ENCODE data around the gene ARAP3.

The ARAP3 gene

GRCh38 chr5:141669520-141669919 is 12.5 kb downstream of the ARAP3 start:
- WGBS, 2 experiments (ENCODE audit: insufficient coverage in 2 of 2): 84% methylated on average over 2 of the region's 4 CpGs; no CpG with 5 or more reads in 1 of the 2 experiments
- no peak overlapping the region for H3K27ac ChIP-seq (ENCODE audit: low read depth, low read length, severe bottlenecking)
- no peaks in the 10 kb centered on the region for H3K4me1 ChIP-seq (ENCODE audit: control insufficient read depth, insufficient read depth, low read length, poor library complexity, severe bottlenecking)
- H3K9me3 ChIP-seq (ENCODE audit: control insufficient read depth, low read length): no peaks in the 10 kb centered on the region
- peaks cover 71% of the 10 kb centered on the region for H3K36me3 ChIP-seq (ENCODE audit: control insufficient read depth, insufficient read depth, low read length)
- H3K4me3 ChIP-seq (ENCODE audit: extremely low read depth, insufficient read depth, low read length, poor library complexity, severe bottlenecking): no peak overlapping the region

- no peaks in the 10 kb centered on the region for H3K4me1 ChIP-seq (ENCODE audit: control insufficient read depth, insufficient read depth, low read length, poor library complexity, severe bottlenecking)
- 87 to 93% methylated on average over 3 to 5 of the region's 8 CpGs for WGBS, 2 experiments (ENCODE audit: insufficient coverage in 2 of 2)
- H3K36me3 ChIP-seq (ENCODE audit: control insufficient read depth, insufficient read depth, low read length): peaks cover 76% of the 10 kb centered on the region
- H3K9me3 ChIP-seq (ENCODE audit: control insufficient read depth, low read length): no peaks in the 10 kb centered on the region
- no peak overlapping the region for H3K27ac ChIP-seq (ENCODE audit: low read depth, low read length, severe bottlenecking)
- H3K4me3 ChIP-seq (ENCODE audit: extremely low read depth, insufficient read depth, low read length, poor library complexity, severe bottlenecking): no peak overlapping the region
Observed at GRCh38 chr5:141668601-141669265, 13.3 kb downstream of the ARAP3 start.

- Histone ChIP-seq H3K4me1 (ENCODE audit: control insufficient read depth, insufficient read depth, low read length, poor library complexity, severe bottlenecking) (no peaks in the 10 kb centered on the region), H3K4me3 (ENCODE audit: extremely low read depth, insufficient read depth, low read length, poor library complexity, severe bottlenecking) (no peak overlapping the region), H3K36me3 (ENCODE audit: control insufficient read depth, insufficient read depth, low read length) (peaks cover 78% of the 10 kb centered on the region), H3K9me3 (ENCODE audit: control insufficient read depth, low read length) (no peaks in the 10 kb centered on the region), H3K27ac (ENCODE audit: low read depth, low read length, severe bottlenecking) (no peak overlapping the region)
- 82 to 88% methylated on average over 11 to 16 of the region's 18 CpGs for WGBS, 2 experiments (ENCODE audit: insufficient coverage in 2 of 2)
Observed at GRCh38 chr5:141665995-141666940, 15.8 kb downstream of the ARAP3 start.

- no peak overlapping the region for H3K27ac ChIP-seq (ENCODE audit: low read depth, low read length, severe bottlenecking)
- H3K4me1 ChIP-seq (ENCODE audit: control insufficient read depth, insufficient read depth, low read length, poor library complexity, severe bottlenecking): no peaks in the 10 kb centered on the region
- WGBS, 2 experiments (ENCODE audit: insufficient coverage in 2 of 2): 40 to 54% methylated on average over 4 to 9 of the region's 13 CpGs
- H3K9me3 ChIP-seq (ENCODE audit: control insufficient read depth, low read length): no peaks in the 10 kb centered on the region
- H3K4me3 ChIP-seq (ENCODE audit: extremely low read depth, insufficient read depth, low read length, poor library complexity, severe bottlenecking): no peak overlapping the region
- peaks cover 75% of the 10 kb centered on the region for H3K36me3 ChIP-seq (ENCODE audit: control insufficient read depth, insufficient read depth, low read length)
Observed at GRCh38 chr5:141664733-141665461, 17.1 kb downstream of the ARAP3 start.

GRCh38 chr5:141663506-141663905 is 18.5 kb downstream of the ARAP3 start:
- 96% methylated on average over 3 to 5 of the region's 8 CpGs for WGBS, 2 experiments (ENCODE audit: insufficient coverage in 2 of 2)
- H3K27ac ChIP-seq (ENCODE audit: low read depth, low read length, severe bottlenecking): no peak overlapping the region
- H3K4me1 ChIP-seq (ENCODE audit: control insufficient read depth, insufficient read depth, low read length, poor library complexity, severe bottlenecking): no peaks in the 10 kb centered on the region

GRCh38 chr5:141662028-141662427 is 20.0 kb downstream of the ARAP3 start:
- 94% methylated on average over 7 to 15 of the region's 17 CpGs for WGBS, 2 experiments (ENCODE audit: insufficient coverage in 2 of 2)
- H3K4me1 ChIP-seq (ENCODE audit: control insufficient read depth, insufficient read depth, low read length, poor library complexity, severe bottlenecking): peaks cover 8% of the 10 kb centered on the region
- no peaks in the 10 kb centered on the region for H3K9me3 ChIP-seq (ENCODE audit: control insufficient read depth, low read length)
- no peak overlapping the region for H3K4me3 ChIP-seq (ENCODE audit: extremely low read depth, insufficient read depth, low read length, poor library complexity, severe bottlenecking)
- peaks cover 85% of the 10 kb centered on the region for H3K36me3 ChIP-seq (ENCODE audit: control insufficient read depth, insufficient read depth, low read length)
- no peak overlapping the region for H3K27ac ChIP-seq (ENCODE audit: low read depth, low read length, severe bottlenecking)

More at GRCh38 chr5:141663506-141663905, 18.5 kb downstream of the ARAP3 start:
- H3K9me3 ChIP-seq (ENCODE audit: control insufficient read depth, low read length): no peaks in the 10 kb centered on the region
- no peak overlapping the region for H3K4me3 ChIP-seq (ENCODE audit: extremely low read depth, insufficient read depth, low read length, poor library complexity, severe bottlenecking)
- H3K36me3 ChIP-seq (ENCODE audit: control insufficient read depth, insufficient read depth, low read length): peaks cover 75% of the 10 kb centered on the region

- 95% methylated on average over 7 of the region's 8 CpGs for WGBS, 2 experiments (ENCODE audit: insufficient coverage in 2 of 2)
- Histone ChIP-seq H3K36me3 (ENCODE audit: control insufficient read depth, insufficient read depth, low read length) (peaks cover 93% of the 10 kb centered on the region), H3K9me3 (ENCODE audit: control insufficient read depth, low read length) (no peaks in the 10 kb centered on the region), H3K4me1 (ENCODE audit: control insufficient read depth, insufficient read depth, low read length, poor library complexity, severe bottlenecking) (peaks cover 16% of the 10 kb centered on the region), H3K27ac (ENCODE audit: low read depth, low read length, severe bottlenecking) (no peak overlapping the region), H3K4me3 (ENCODE audit: extremely low read depth, insufficient read depth, low read length, poor library complexity, severe bottlenecking) (no peak overlapping the region)
Observed at GRCh38 chr5:141657937-141658545, 24.0 kb downstream of the ARAP3 start.

GRCh38 chr5:141657404-141657803 is 24.6 kb downstream of the ARAP3 start:
- no peak overlapping the region for H3K27ac ChIP-seq (ENCODE audit: low read depth, low read length, severe bottlenecking)
- H3K36me3 ChIP-seq (ENCODE audit: control insufficient read depth, insufficient read depth, low read length): peaks cover 91% of the 10 kb centered on the region
- 90 to 100% methylated on average over 1 of the region's 1 CpG for WGBS, 2 experiments (ENCODE audit: insufficient coverage in 2 of 2)

GRCh38 chr5:141656396-141656795 is 25.6 kb downstream of the ARAP3 start:
- no peaks in the 10 kb centered on the region for H3K9me3 ChIP-seq (ENCODE audit: control insufficient read depth, low read length)
- 78 to 90% methylated on average over 4 to 9 of the region's 9 CpGs for WGBS, 2 experiments (ENCODE audit: insufficient coverage in 2 of 2)
- no peak overlapping the region for H3K27ac ChIP-seq (ENCODE audit: low read depth, low read length, severe bottlenecking)
- H3K4me3 ChIP-seq (ENCODE audit: extremely low read depth, insufficient read depth, low read length, poor library complexity, severe bottlenecking): no peak overlapping the region
- H3K36me3 ChIP-seq (ENCODE audit: control insufficient read depth, insufficient read depth, low read length): peaks cover 82% of the 10 kb centered on the region
- peaks cover 16% of the 10 kb centered on the region for H3K4me1 ChIP-seq (ENCODE audit: control insufficient read depth, insufficient read depth, low read length, poor library complexity, severe bottlenecking)

More at GRCh38 chr5:141657404-141657803, 24.6 kb downstream of the ARAP3 start:
- Histone ChIP-seq H3K4me3 (ENCODE audit: extremely low read depth, insufficient read depth, low read length, poor library complexity, severe bottlenecking) (no peak overlapping the region), H3K4me1 (ENCODE audit: control insufficient read depth, insufficient read depth, low read length, poor library complexity, severe bottlenecking) (peaks cover 16% of the 10 kb centered on the region), H3K9me3 (ENCODE audit: control insufficient read depth, low read length) (no peaks in the 10 kb centered on the region)

GRCh38 chr5:141655020-141655419 is 27.0 kb downstream of the ARAP3 start:
- H3K4me1 ChIP-seq (ENCODE audit: control insufficient read depth, insufficient read depth, low read length, poor library complexity, severe bottlenecking): peaks cover 16% of the 10 kb centered on the region
- no peaks in the 10 kb centered on the region for H3K9me3 ChIP-seq (ENCODE audit: control insufficient read depth, low read length)
- H3K4me3 ChIP-seq (ENCODE audit: extremely low read depth, insufficient read depth, low read length, poor library complexity, severe bottlenecking): no peak overlapping the region
- 86 to 95% methylated on average over 5 to 6 of the region's 7 CpGs for WGBS, 2 experiments (ENCODE audit: insufficient coverage in 2 of 2)
- no peak overlapping the region for H3K27ac ChIP-seq (ENCODE audit: low read depth, low read length, severe bottlenecking)
- H3K36me3 ChIP-seq (ENCODE audit: control insufficient read depth, insufficient read depth, low read length): peaks cover 70% of the 10 kb centered on the region
